IPS DF 4.7 (cell line): ENCODE measurements around the gene STARD10.

Source experiments
- DNase-seq: peaks from one replicate; pipeline ENCODE4 v3.0.0-alpha.2; 2013; ENCODE audit warnings: low spot score; ENCODE audit errors: extremely low read depth

STARD10 gene

GRCh38 chr11:72727521-72727920, 66.3 kb downstream of the STARD10 start:
- no peak for DNase-seq

GRCh38 chr11:72726266-72727220, 67.3 kb downstream of the STARD10 start:
- DNase-seq: no peak

GRCh38 chr11:72725724-72726028, 68.2 kb downstream of the STARD10 start:
- no peak for DNase-seq

- peak; percentile 75 for DNase-seq
Observed at GRCh38 chr11:72724851-72725723, 68.8 kb downstream of the STARD10 start.

GRCh38 chr11:72724021-72724551, 69.8 kb downstream of the STARD10 start:
- DNase-seq: no peak

- DNase-seq: no peak
Observed at GRCh38 chr11:72723508-72723907, 70.3 kb downstream of the STARD10 start.

- DNase-seq: no peak
Observed at GRCh38 chr11:72722050-72722748, 71.6 kb downstream of the STARD10 start.

- no peak for DNase-seq
Observed at GRCh38 chr11:72721689-72722049, 72.2 kb downstream of the STARD10 start.

GRCh38 chr11:72721276-72721675, 72.6 kb downstream of the STARD10 start:
- no peak for DNase-seq

GRCh38 chr11:72720784-72721183, 73.1 kb downstream of the STARD10 start:
- no peak for DNase-seq

GRCh38 chr11:72720047-72720446, 73.8 kb downstream of the STARD10 start:
- no peak for DNase-seq

GRCh38 chr11:72719551-72719950, 74.3 kb downstream of the STARD10 start:
- DNase-seq: no peak

GRCh38 chr11:72719144-72719543, 74.7 kb downstream of the STARD10 start:
- no peak for DNase-seq

- DNase-seq: no peak
Observed at GRCh38 chr11:72718101-72718501, 75.7 kb downstream of the STARD10 start.

GRCh38 chr11:72716788-72717435, 76.9 kb downstream of the STARD10 start:
- no peak for DNase-seq

GRCh38 chr11:72716290-72716689, 77.6 kb downstream of the STARD10 start:
- DNase-seq: no peak

- DNase-seq: no peak
Observed at GRCh38 chr11:72712841-72713240, 81.0 kb downstream of the STARD10 start.

- no peak for DNase-seq
Observed at GRCh38 chr11:72712168-72712751, 81.6 kb downstream of the STARD10 start.

GRCh38 chr11:72711141-72711540, 82.7 kb downstream of the STARD10 start:
- no peak for DNase-seq

- DNase-seq: no peak
Observed at GRCh38 chr11:72710278-72710677, 83.6 kb downstream of the STARD10 start.
